GM23338 (cell line): ENCODE data around the gene TCAF1. TPM values are rescaled to one million over a fixed set of nuclear protein-coding genes. Genes with fewer than 3 reads are reported as not detected.

Source experiments
- ATAC-seq: fragments of 200-7000 bp; cut with Tn5 transposase; 3 replicates; pipeline ENCODE4 v1.9.1; 2020
- DNase-seq: peaks from one replicate; pipeline ENCODE4 v3.0.0-alpha.2; 2015; ENCODE audit warnings: low spot score
- H2AFZ ChIP-seq: fragments of 200-600 bp; sonication (generic); 2 replicates; pipeline ENCODE4 v1.8.0; 2016; ENCODE audit warnings: antibody characterized with exemption, mild to moderate bottlenecking, moderate library complexity
- H3F3A ChIP-seq: fragments of 200-600 bp; sonication (generic); replicated peaks from 2 replicates; pipeline ENCODE4 v1.8.0; 2017; ENCODE audit warnings: antibody characterized with exemption, mixed run types, low read depth
- H3K27ac ChIP-seq: fragments of 200-600 bp; sonication (generic); 2 replicates; pipeline ENCODE4 v1.6.1; 2016; ENCODE audit warnings: low read depth
- H3K27me3 ChIP-seq: fragments of 200-600 bp; sonication (generic); 2 replicates; pipeline ENCODE4 v1.8.0; 2016; ENCODE audit warnings: mild to moderate bottlenecking, mixed run types, moderate library complexity; ENCODE audit not compliant: insufficient read depth
- H3K36me3 ChIP-seq: fragments of 200-600 bp; sonication (generic); 2 replicates; pipeline ENCODE4 v1.8.0; 2016; ENCODE audit warnings: mild to moderate bottlenecking; ENCODE audit not compliant: insufficient read depth
- H3K4me1 ChIP-seq: fragments of 200-600 bp; sonication (generic); 2 replicates; pipeline ENCODE4 v1.8.0; 2016; ENCODE audit warnings: mild to moderate bottlenecking, moderate library complexity; ENCODE audit not compliant: insufficient read depth
- H3K4me2 ChIP-seq: fragments of 200-600 bp; sonication (generic); 2 replicates; pipeline ENCODE4 v1.7.1; 2017; ENCODE audit warnings: mixed run types
- H3K4me3 ChIP-seq: fragments of 200-600 bp; sonication (generic); 2 replicates; pipeline ENCODE4 v1.6.1; 2016; ENCODE audit warnings: mixed run types
- H3K79me2 ChIP-seq: fragments of 200-600 bp; sonication (generic); replicated peaks from 2 replicates; pipeline ENCODE4 v1.8.0; 2017; ENCODE audit warnings: mild to moderate bottlenecking; ENCODE audit not compliant: insufficient read depth
- H3K9me2 ChIP-seq: fragments of 200-600 bp; sonication (generic); 2 replicates; pipeline ENCODE4 v1.8.0; 2017; ENCODE audit not compliant: insufficient read depth
- H4K20me1 ChIP-seq: fragments of 200-600 bp; sonication (generic); replicated peaks from 2 replicates; pipeline ENCODE4 v1.8.0; 2017; ENCODE audit warnings: mild to moderate bottlenecking; ENCODE audit not compliant: insufficient read depth
- H3K27ac Mint-ChIP-seq: 2 replicates; pipeline ENCODE4 v1.8.0; 2020; ENCODE audit warnings: inconsistent platforms, mild to moderate bottlenecking, moderate library complexity, mixed read lengths
- H3K27me3 Mint-ChIP-seq: 3 replicates; pipeline ENCODE4 v1.8.0; 2022; ENCODE audit warnings: low read depth, mild to moderate bottlenecking, moderate library complexity, mixed read lengths, inconsistent platforms; ENCODE audit not compliant: insufficient read depth, poor library complexity
- H3K36me3 Mint-ChIP-seq: 3 replicates; pipeline ENCODE4 v1.8.0; 2021; ENCODE audit warnings: low read depth, mild to moderate bottlenecking, inconsistent platforms, moderate library complexity, mixed read lengths
- H3K4me1 Mint-ChIP-seq: 3 replicates; pipeline ENCODE4 v1.8.0; 2020; ENCODE audit warnings: mild to moderate bottlenecking, inconsistent platforms, mixed read lengths
- H3K4me3 Mint-ChIP-seq: 3 replicates; pipeline ENCODE4 v1.8.0; 2021; ENCODE audit warnings: moderate library complexity, mild to moderate bottlenecking, inconsistent platforms, mixed read lengths
- H3K9me3 Mint-ChIP-seq: 3 replicates; pipeline ENCODE4 v1.8.0; 2020; ENCODE audit warnings: moderate library complexity, mild to moderate bottlenecking, inconsistent platforms, mixed read lengths
- CREB1 ChIP-seq: fragments of 250-450 bp; sonication (Bioruptor Pico); IDR thresholded peaks from 2 replicates; pipeline ENCODE4 v1.5.0; 2020; ENCODE audit warnings: low read depth, mild to moderate bottlenecking, moderate library complexity
- EZH2 ChIP-seq: fragments of 200-600 bp; sonication (generic); IDR thresholded peaks from one replicate; pipeline ENCODE4 v1.8.0; 2017; ENCODE audit warnings: antibody characterized with exemption, mild to moderate bottlenecking, low read depth; ENCODE audit not compliant: unreplicated experiment
- JUNB ChIP-seq: IDR thresholded peaks from one replicate; pipeline ENCODE4 v1.6.1; 2016; ENCODE audit warnings: antibody characterized with exemption; ENCODE audit not compliant: unreplicated experiment
- polyA plus RNA-seq: library from polyadenylated mRNA; unstranded; fragments of >200 nt; fragmentation: Nextera tagmentation; extraction: Ambion mirVana; gene quantifications from 2 replicates; pipeline ENCODE4 v1.2.1, GENCODE V29; 2016
- total RNA-seq: library from RNA; depleted of rRNA; stranded (reverse); fragments of >200 nt; shearing (Covaris generic); gene quantifications from 2 replicates; pipeline ENCODE4 v1.2.3, GENCODE V29; 2014
- TF ChIP-seq, protein P1 (sequence below): IDR thresholded peaks from one replicate; pipeline ENCODE4 v1.6.1; 2018; ENCODE audit warnings: antibody characterized with exemption; ENCODE audit not compliant: unreplicated experiment
- TF ChIP-seq, protein P2 (sequence below), 2 experiments: fragments of 200-600 bp in 1 of 2; sonication (generic) in 1 of 2; conservative IDR thresholded peaks; 2 replicates each; pipeline versions ENCODE4 v1.5.1 to v1.6.1; 2016 to 2017; ENCODE audit warnings: antibody characterized with exemption in 2 of 2, low read depth in 2 of 2, mild to moderate bottlenecking in 2 of 2, moderate library complexity in 1 of 2

TCAF1 gene
- total and polyA plus RNA-seq, 2 experiments from 2014 or later, result 15.5 to 31.3 TPM

DNA sequence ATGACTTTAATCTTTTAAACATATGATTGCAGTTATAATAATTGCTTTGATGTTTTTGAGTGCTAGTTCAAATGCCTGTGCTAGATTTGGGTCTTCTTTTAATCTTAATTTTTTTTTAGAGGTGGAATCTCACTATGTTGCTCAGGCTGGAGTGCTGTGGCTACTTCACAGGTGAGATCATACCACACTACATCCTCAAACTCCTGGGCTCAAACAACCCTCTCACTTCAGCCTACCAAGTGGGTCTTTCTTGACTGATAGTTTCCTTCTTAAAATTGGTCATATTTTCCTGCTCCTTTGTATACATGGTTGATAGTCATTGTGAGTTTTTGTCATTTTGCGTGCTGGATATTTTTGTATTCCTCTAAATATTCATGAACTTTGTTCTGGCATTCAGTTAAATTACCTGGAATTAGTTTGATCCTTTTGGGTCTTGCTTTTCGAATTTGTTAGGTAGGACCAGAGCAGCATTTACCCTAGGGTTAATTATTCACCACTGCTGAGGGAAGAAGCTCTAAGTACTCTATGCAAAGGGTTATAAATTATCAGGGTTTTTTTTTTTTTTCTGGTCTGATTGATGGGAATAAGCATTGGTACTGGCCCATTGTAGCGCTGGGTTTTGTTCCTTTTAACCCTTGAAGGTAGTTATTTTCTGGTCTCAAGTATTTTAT lies 12.1 kb upstream of the TCAF1 start:
- Histone ChIP-seq H3F3A (no peaks in the 10 kb centered on the region), H3K36me3 (no peaks in the 10 kb centered on the region), H3K79me2 (no peaks in the 10 kb centered on the region), H3K4me1 (no peaks in the 10 kb centered on the region), H3K27me3 (no peaks in the 10 kb centered on the region), H3K4me3 (no peak overlapping the region), H4K20me1 (no peaks in the 10 kb centered on the region), H3K27ac (no peak overlapping the region), H3K4me2 (no peak overlapping the region), H3K9me2 (no peaks in the 10 kb centered on the region), H2AFZ (no peak overlapping the region)
- H3K27me3 Mint-ChIP-seq, result no peaks in the 10 kb centered on the region
- DNase-seq (no peak), ATAC-seq (no peak)
- no peaks in the 10 kb centered on the region for H3K9me3 Mint-ChIP-seq
- no peak overlapping the region for H3K4me3 Mint-ChIP-seq
- no peaks in the 10 kb centered on the region for H3K36me3 Mint-ChIP-seq
- no peak overlapping the region for H3K27ac Mint-ChIP-seq
- H3K4me1 Mint-ChIP-seq, result no peaks in the 10 kb centered on the region; the same call in 2 of the 3 replicates
- no peak for TF ChIP-seq CREB1 (CRISPR knock-in tag)
- TF ChIP-seq, protein P1, sequence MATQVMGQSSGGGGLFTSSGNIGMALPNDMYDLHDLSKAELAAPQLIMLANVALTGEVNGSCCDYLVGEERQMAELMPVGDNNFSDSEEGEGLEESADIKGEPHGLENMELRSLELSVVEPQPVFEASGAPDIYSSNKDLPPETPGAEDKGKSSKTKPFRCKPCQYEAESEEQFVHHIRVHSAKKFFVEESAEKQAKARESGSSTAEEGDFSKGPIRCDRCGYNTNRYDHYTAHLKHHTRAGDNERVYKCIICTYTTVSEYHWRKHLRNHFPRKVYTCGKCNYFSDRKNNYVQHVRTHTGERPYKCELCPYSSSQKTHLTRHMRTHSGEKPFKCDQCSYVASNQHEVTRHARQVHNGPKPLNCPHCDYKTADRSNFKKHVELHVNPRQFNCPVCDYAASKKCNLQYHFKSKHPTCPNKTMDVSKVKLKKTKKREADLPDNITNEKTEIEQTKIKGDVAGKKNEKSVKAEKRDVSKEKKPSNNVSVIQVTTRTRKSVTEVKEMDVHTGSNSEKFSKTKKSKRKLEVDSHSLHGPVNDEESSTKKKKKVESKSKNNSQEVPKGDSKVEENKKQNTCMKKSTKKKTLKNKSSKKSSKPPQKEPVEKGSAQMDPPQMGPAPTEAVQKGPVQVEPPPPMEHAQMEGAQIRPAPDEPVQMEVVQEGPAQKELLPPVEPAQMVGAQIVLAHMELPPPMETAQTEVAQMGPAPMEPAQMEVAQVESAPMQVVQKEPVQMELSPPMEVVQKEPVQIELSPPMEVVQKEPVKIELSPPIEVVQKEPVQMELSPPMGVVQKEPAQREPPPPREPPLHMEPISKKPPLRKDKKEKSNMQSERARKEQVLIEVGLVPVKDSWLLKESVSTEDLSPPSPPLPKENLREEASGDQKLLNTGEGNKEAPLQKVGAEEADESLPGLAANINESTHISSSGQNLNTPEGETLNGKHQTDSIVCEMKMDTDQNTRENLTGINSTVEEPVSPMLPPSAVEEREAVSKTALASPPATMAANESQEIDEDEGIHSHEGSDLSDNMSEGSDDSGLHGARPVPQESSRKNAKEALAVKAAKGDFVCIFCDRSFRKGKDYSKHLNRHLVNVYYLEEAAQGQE, result no peak
- no peak for TF ChIP-seq JUNB

DNA sequence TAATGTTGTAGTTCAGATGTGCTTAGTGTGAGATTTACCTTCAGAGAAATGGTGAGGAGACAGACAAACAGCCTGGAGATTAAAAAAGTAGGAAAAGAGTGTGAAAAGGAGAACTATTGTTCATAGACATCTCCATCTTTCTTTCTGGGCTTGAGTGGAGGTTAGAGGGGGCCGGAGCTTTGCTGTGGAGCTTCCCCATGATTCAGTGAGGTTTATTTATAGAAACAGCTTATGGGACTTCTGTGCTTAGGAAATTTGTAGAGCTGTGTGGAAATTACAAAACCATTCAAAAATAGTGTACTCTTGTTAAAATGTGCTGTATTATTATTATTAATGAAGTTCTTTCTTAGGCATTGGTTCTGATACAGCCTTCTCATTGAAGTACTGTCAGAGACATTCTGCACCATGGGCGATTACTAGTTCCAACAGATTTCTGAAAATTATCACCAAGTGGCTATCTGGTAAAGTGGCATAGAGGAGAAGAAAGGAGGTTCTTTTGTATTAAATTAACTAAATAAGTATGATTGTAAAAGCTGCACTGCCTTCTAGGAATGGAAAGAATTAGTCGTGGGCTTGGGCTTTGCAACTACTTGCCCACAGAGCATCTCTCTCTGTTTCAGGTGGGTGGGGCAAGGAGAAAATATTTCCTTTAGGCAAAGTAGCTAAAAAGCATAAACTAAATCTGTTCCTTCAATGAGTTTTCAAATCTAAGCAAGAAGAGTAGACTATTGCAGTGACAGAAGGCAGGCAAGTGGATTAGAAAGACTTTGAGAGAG lies 8.7 kb upstream of the TCAF1 start:
- Histone ChIP-seq H3K9me2 (no peaks in the 10 kb centered on the region), H3K4me1 (peaks cover 15% of the 10 kb centered on the region), H3K36me3 (no peaks in the 10 kb centered on the region), H3K27me3 (no peaks in the 10 kb centered on the region), H3F3A (no peaks in the 10 kb centered on the region), H3K4me2 (no peak overlapping the region), H2AFZ (no peak overlapping the region), H3K4me3 (no peak overlapping the region), H3K27ac (no peak overlapping the region), H3K79me2 (no peaks in the 10 kb centered on the region), H4K20me1 (no peaks in the 10 kb centered on the region)
- H3K4me3 Mint-ChIP-seq, result no peak overlapping the region
- H3K36me3 Mint-ChIP-seq, result no peaks in the 10 kb centered on the region
- ATAC-seq (no peak), DNase-seq (no peak)
- peaks cover 18% of the 10 kb centered on the region for H3K4me1 Mint-ChIP-seq
- no peaks in the 10 kb centered on the region for H3K9me3 Mint-ChIP-seq
- TF ChIP-seq, protein P2, sequence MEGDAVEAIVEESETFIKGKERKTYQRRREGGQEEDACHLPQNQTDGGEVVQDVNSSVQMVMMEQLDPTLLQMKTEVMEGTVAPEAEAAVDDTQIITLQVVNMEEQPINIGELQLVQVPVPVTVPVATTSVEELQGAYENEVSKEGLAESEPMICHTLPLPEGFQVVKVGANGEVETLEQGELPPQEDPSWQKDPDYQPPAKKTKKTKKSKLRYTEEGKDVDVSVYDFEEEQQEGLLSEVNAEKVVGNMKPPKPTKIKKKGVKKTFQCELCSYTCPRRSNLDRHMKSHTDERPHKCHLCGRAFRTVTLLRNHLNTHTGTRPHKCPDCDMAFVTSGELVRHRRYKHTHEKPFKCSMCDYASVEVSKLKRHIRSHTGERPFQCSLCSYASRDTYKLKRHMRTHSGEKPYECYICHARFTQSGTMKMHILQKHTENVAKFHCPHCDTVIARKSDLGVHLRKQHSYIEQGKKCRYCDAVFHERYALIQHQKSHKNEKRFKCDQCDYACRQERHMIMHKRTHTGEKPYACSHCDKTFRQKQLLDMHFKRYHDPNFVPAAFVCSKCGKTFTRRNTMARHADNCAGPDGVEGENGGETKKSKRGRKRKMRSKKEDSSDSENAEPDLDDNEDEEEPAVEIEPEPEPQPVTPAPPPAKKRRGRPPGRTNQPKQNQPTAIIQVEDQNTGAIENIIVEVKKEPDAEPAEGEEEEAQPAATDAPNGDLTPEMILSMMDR (conservative IDR thresholded peaks at IDR 0.05; ENCODE audit: low read depth in 2 of 2), result no peak
- TF ChIP-seq JUNB (no peak), EZH2 (no peak)
- no peak overlapping the region for H3K27ac Mint-ChIP-seq
- H3K27me3 Mint-ChIP-seq, result peaks cover 6% of the 10 kb centered on the region
